Endothelial cell of umbilical vein (primary cell): ENCODE measurements around the gene IL3. TPM values are rescaled to one million over a fixed set of nuclear protein-coding genes. Genes with fewer than 3 reads are reported as not detected.

Experiments
- BruUV-seq: library from RNA; stranded (reverse); fragments of 400-500 nt; replicated peaks from 2 replicates; lab custom pipeline; 2021; lab: Mats Ljungman, UMichigan
- CTCF ChIA-PET: fragments of 300-600, 350-600 bp; sonication (Branson Sonifier 250); formaldehyde crosslinking; loops from one replicate; lab custom pipeline; 2021; ENCODE audit warnings: antibody characterized with exemption, inconsistent platforms; lab: Charles Lee
- POLR2A ChIA-PET: fragments of 300-600, 350-600 bp; sonication (Branson Sonifier 250); formaldehyde crosslinking; loops from one replicate; lab custom pipeline; 2021; ENCODE audit warnings: antibody characterized with exemption, inconsistent platforms; lab: Charles Lee
- DNase-seq: peaks from one replicate; pipeline ENCODE4 v3.0.0-alpha.2; 2011; ENCODE audit warnings: low read depth, low spot score
- FAIRE-seq: peaks from 2 replicates; lab custom pipeline; 2011; peaks lifted over from hg19 to GRCh38; lab: Jason Lieb, UNC
- H2AFZ ChIP-seq: 2 replicates; pipeline ENCODE4 v1.6.0; 2012; ENCODE audit warnings: low read depth, low read length, control low read depth, inconsistent platforms
- H3K27ac ChIP-seq: 2 replicates; pipeline ENCODE4 v1.5.1; 2011; ENCODE audit warnings: low read depth, mild to moderate bottlenecking, control low read depth, low read length, moderate library complexity; ENCODE audit not compliant: insufficient read depth
- H3K27me3 ChIP-seq, 2 experiments: 2 replicates each; pipeline versions ENCODE4 v1.6.0 to v1.6.1; 2011; ENCODE audit warnings: low read length in 2 of 2, mixed read lengths in 1 of 2; ENCODE audit not compliant: control insufficient read depth in 2 of 2, insufficient read depth in 2 of 2
- H3K36me3 ChIP-seq, 2 experiments: 2 replicates in 1 of 2; 3 replicates in 1 of 2; pipeline ENCODE4 v1.5.1; 2011; ENCODE audit warnings: low read length in 2 of 2, mild to moderate bottlenecking in 1 of 2, moderate library complexity in 1 of 2; ENCODE audit not compliant: control insufficient read depth in 2 of 2, insufficient read depth in 2 of 2; ENCODE audit errors: extremely low read depth in 1 of 2
- H3K4me1 ChIP-seq: 3 replicates; pipeline ENCODE4 v1.5.1; 2011; ENCODE audit warnings: mild to moderate bottlenecking, low read length; ENCODE audit not compliant: control insufficient read depth, insufficient read depth; ENCODE audit errors: extremely low read depth
- H3K4me2 ChIP-seq: 2 replicates; pipeline ENCODE4 v1.6.1; 2011; ENCODE audit warnings: low read length, control low read depth, mixed read lengths; ENCODE audit not compliant: insufficient read depth
- H3K4me3 ChIP-seq, 3 experiments: fragments of 200-600 bp in 1 of 3; sonication (generic), shearing (Covaris generic) in 1 of 3; replicated peaks in 1 of 3; 2 replicates each; pipeline ENCODE4 v1.5.1; 2011 to 2016; ENCODE audit warnings: control low read depth in 3 of 3, low read length in 3 of 3, mild to moderate bottlenecking in 2 of 3, inconsistent platforms in 1 of 3, low read depth in 1 of 3, moderate library complexity in 1 of 3; ENCODE audit not compliant: insufficient read depth in 1 of 3
- H3K79me2 ChIP-seq: 2 replicates; pipeline ENCODE4 v1.6.0; 2012; ENCODE audit warnings: low read length, inconsistent platforms; ENCODE audit not compliant: control insufficient read depth, insufficient read depth
- H3K9ac ChIP-seq: replicated peaks from 2 replicates; pipeline ENCODE3; 2011; ENCODE audit warnings: low read length, control low read depth; ENCODE audit not compliant: insufficient read depth; ENCODE audit errors: extremely low read depth
- H3K9me1 ChIP-seq: replicated peaks from 3 replicates; pipeline ENCODE4 v1.6.0; 2011; ENCODE audit warnings: mild to moderate bottlenecking, low read length; ENCODE audit not compliant: control insufficient read depth, insufficient read depth; ENCODE audit errors: extremely low read depth
- H3K9me3 ChIP-seq: replicated peaks from 2 replicates; pipeline ENCODE4 v1.5.1; 2012; ENCODE audit warnings: low read length, inconsistent platforms; ENCODE audit not compliant: control insufficient read depth, insufficient read depth
- H4K20me1 ChIP-seq: replicated peaks from 2 replicates; pipeline ENCODE3; 2011; ENCODE audit warnings: mild to moderate bottlenecking, low read length; ENCODE audit not compliant: control insufficient read depth, insufficient read depth; ENCODE audit errors: extremely low read depth
- EZH2 ChIP-seq: IDR thresholded peaks from 2 replicates; pipeline ENCODE4 v1.6.1; 2012; ENCODE audit warnings: borderline replicate concordance, low read depth, mild to moderate bottlenecking, moderate library complexity, low read length, inconsistent platforms; ENCODE audit not compliant: severe bottlenecking
- FOS ChIP-seq: IDR thresholded peaks from 2 replicates; pipeline ENCODE4 v1.6.1; 2011; ENCODE audit warnings: mild to moderate bottlenecking, low read length, moderate library complexity, borderline replicate concordance; ENCODE audit not compliant: insufficient read depth
- GATA2 ChIP-seq: IDR thresholded peaks from 2 replicates; pipeline ENCODE4 v1.7.0; 2011; ENCODE audit warnings: low read depth, mild to moderate bottlenecking, moderate library complexity, mixed read lengths, low read length; ENCODE audit not compliant: insufficient read length, insufficient read depth
- JUN ChIP-seq: IDR thresholded peaks from 2 replicates; pipeline ENCODE4 v1.6.1; 2011; ENCODE audit warnings: borderline replicate concordance, low read depth; ENCODE audit not compliant: insufficient read length, insufficient read depth
- MYC ChIP-seq: IDR thresholded peaks from one replicate; pipeline ENCODE4 v1.6.1; 2011; ENCODE audit warnings: mild to moderate bottlenecking, low read depth, low read length
- POLR2A ChIP-seq: IDR thresholded peaks from 2 replicates; pipeline ENCODE4 v1.6.1; 2012; ENCODE audit warnings: low read depth, mild to moderate bottlenecking, control low read depth, low read length
- POLR2AphosphoS5 ChIP-seq: IDR thresholded peaks from 2 replicates; pipeline ENCODE4 v1.6.1; 2012; ENCODE audit warnings: low read depth, mild to moderate bottlenecking, control low read depth, low read length, moderate library complexity; ENCODE audit not compliant: insufficient read depth
- dilution Hi-C: fragments of 300-500 bp; cut with MboI; formaldehyde crosslinking; loops from one replicate; pipeline ENCODE4 v1.15.0; 2019; ENCODE audit warnings: low sequenced_read_pairs; ENCODE audit not compliant: extremely low pct_ligation_motif_present
- intact Hi-C: fragments of 100-400 bp; cut with micrococcal nuclease; formaldehyde crosslinking; loops from one replicate; pipeline ENCODE4 v1.10.0; 2022
- polyA plus RNA-seq, 4 experiments: library from polyadenylated mRNA; depleted of rRNA in 3 of 4; stranded (reverse) in 3 of 4; unstranded in 1 of 4; fragments of >200 nt; gene quantifications; 2 replicates each; pipeline versions ENCODE4 v1.2.1 to v1.2.3, GENCODE V29; 2011 to 2012; ENCODE audit warnings: missing spikeins in 1 of 4
- total RNA-seq: library from RNA; stranded (reverse); gene quantifications from 2 replicates; pipeline ENCODE4 v1.2.3, GENCODE V29; 2021
- TF ChIP-seq, protein P1 (sequence below), 2 donors: IDR thresholded peaks; 1 replicate in 1 of 2; 2 replicates in 1 of 2; pipeline ENCODE4 v1.5.1; 2011; ENCODE audit warnings: low read length in 2 of 2, mild to moderate bottlenecking in 2 of 2, moderate library complexity in 2 of 2, control low read depth in 1 of 2, inconsistent platforms in 1 of 2, low read depth in 1 of 2; ENCODE audit not compliant: insufficient read depth in 1 of 2; ENCODE audit errors: extremely low read depth in 1 of 2
- TF ChIP-seq, protein P2 (sequence below): IDR thresholded peaks from 2 replicates; pipeline ENCODE4 v1.6.1; 2011; ENCODE audit not compliant: insufficient read depth, insufficient read length

Gene IL3
- total and polyA plus RNA-seq, 2 donors (not counting 3 experiments of a cell fraction or from before 2014, with no cell fraction given), result not detected

DNA sequence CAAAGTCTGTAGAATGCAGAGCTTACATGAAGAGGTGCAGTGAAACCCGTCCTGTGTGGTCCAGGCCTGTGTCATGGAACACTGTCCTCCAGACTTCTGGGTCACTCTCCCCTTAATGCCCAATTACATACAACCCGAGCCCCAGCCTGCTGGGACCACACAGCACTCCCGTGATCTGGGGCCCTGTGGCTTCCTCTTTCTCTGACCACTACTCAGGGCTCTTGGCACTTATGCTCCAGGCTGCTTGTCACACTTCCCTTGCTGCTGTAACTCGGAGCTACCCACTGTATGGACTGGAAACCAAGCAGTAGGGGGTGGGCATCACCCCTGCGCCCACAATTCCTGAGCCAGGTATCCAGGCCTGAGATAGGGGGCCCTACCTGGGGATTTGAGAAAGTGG, 10.3 kb upstream of the IL3 start:
- DNase-seq, result no peak
- Histone ChIP-seq H3K9me3 (no peaks in the 10 kb centered on the region), H3K27me3 (peaks cover 0 to 2% of the 10 kb centered on the region in 2 experiments), H3K4me3 (no peak overlapping the region), H3K4me2 (no peak overlapping the region), H3K79me2 (no peaks in the 10 kb centered on the region), H3K36me3 (no peaks in the 10 kb centered on the region), H3K9ac (no peak overlapping the region), H3K9me1 (no peaks in the 10 kb centered on the region), H3K4me1 (no peaks in the 10 kb centered on the region), H4K20me1 (no peaks in the 10 kb centered on the region), H3K27ac (no peak overlapping the region), H2AFZ (no peak overlapping the region)
- intact Hi-C loops (no loop called here), dilution Hi-C loops (no loop called here)
- POLR2A ChIA-PET, result no interaction called here
- CTCF ChIA-PET, result interaction anchor here (1.1 kb wide), 1 partner anchor 10 kb away, joined by 3 read pairs; no protein-coding TSS in a partner anchor
- TF ChIP-seq, protein P1, sequence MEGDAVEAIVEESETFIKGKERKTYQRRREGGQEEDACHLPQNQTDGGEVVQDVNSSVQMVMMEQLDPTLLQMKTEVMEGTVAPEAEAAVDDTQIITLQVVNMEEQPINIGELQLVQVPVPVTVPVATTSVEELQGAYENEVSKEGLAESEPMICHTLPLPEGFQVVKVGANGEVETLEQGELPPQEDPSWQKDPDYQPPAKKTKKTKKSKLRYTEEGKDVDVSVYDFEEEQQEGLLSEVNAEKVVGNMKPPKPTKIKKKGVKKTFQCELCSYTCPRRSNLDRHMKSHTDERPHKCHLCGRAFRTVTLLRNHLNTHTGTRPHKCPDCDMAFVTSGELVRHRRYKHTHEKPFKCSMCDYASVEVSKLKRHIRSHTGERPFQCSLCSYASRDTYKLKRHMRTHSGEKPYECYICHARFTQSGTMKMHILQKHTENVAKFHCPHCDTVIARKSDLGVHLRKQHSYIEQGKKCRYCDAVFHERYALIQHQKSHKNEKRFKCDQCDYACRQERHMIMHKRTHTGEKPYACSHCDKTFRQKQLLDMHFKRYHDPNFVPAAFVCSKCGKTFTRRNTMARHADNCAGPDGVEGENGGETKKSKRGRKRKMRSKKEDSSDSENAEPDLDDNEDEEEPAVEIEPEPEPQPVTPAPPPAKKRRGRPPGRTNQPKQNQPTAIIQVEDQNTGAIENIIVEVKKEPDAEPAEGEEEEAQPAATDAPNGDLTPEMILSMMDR (IDR thresholded peaks at IDR 0.05; ENCODE audit: extremely low read depth in 1 of 2, insufficient read depth in 1 of 2, low read depth in 1 of 2, low read length in 2 of 2), result no peak
- TF ChIP-seq POLR2AphosphoS5 (no peak), JUN (no peak), EZH2 (no peak), GATA2 (no peak), FOS (no peak), POLR2A (no peak), MYC (no peak)
- TF ChIP-seq, protein P2, sequence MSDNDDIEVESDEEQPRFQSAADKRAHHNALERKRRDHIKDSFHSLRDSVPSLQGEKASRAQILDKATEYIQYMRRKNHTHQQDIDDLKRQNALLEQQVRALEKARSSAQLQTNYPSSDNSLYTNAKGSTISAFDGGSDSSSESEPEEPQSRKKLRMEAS, result no peak
- no peak for FAIRE-seq
- no TSS peak for BruUV-seq
